Measurements from ENCODE around the gene MARCHF2.

The MARCHF2 gene

GRCh38 chr19:8488365-8488764 is 75.3 kb downstream of the MARCHF2 start:
- TF ChIP-seq CTCF (IDR thresholded peaks at IDR 0.05; ENCODE audit: control insufficient read depth, extremely low read depth, insufficient read depth) = no peak
- no peak overlapping the region for H3K4me3 ChIP-seq (ENCODE audit: low read depth, low read length)
- no peak for DNase-seq (ENCODE audit: low read depth)
